Measurements from ENCODE around the gene TBX18.
A peak's percentile ranks its signal among the peaks of the same experiment; 100 is the strongest.

TBX18 gene

DNA sequence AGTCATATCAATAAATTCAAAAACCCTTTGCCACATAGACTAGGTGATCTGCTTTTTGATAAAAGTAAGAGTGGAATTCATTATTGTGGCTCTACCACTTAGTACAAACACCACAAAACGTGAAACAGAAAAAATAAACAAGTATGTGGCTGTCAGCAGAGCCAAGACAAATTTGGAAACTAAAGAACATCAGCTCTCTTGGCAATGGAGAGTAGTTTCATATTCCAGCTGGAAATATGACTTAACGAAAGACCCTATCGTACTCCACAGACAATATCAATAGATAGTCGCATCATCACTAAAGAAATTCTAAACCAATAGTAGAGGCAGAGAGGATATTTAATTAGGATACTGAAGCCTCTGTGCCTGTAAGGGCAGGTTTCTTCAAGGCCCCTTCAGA is 20.8 kb downstream of the TBX18 start:
- no peak for DNase-seq

DNA sequence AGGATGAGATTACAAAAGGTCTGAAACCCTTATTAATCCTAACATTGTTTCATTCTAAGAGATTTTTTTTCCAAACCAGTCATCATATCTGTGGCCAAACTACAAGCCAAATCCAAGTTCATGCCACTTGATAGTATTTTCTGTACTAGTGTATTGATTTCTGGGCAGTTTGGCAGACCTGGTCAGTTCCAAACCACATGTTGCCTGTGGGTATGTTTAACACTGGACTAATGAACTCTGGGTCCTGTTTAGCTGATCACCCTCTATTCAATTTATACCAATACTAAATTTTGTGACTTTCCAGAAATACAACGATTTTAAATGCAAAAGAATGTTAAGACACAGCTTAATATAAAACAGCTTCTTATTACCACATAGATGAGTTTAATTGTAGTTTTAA is 24.0 kb downstream of the TBX18 start:
- DNase-seq = no peak

DNA sequence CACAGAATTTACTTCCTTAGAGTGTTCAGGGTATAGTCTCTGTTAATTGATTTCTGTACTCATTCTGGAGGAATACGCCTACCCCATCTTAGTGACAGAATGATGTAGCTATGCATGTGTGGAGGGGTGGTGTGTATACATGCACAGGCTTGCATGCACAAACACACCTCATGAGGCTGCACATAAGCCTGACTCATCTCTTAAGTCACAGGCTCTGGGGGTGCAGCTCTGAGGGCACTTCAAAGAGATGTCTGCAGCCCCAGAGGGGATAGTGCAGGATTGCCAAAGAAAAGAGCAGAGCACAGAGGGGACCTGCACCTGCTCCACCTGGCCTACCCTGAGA is 24.6 kb downstream of the TBX18 start:
- no peak for DNase-seq

DNA sequence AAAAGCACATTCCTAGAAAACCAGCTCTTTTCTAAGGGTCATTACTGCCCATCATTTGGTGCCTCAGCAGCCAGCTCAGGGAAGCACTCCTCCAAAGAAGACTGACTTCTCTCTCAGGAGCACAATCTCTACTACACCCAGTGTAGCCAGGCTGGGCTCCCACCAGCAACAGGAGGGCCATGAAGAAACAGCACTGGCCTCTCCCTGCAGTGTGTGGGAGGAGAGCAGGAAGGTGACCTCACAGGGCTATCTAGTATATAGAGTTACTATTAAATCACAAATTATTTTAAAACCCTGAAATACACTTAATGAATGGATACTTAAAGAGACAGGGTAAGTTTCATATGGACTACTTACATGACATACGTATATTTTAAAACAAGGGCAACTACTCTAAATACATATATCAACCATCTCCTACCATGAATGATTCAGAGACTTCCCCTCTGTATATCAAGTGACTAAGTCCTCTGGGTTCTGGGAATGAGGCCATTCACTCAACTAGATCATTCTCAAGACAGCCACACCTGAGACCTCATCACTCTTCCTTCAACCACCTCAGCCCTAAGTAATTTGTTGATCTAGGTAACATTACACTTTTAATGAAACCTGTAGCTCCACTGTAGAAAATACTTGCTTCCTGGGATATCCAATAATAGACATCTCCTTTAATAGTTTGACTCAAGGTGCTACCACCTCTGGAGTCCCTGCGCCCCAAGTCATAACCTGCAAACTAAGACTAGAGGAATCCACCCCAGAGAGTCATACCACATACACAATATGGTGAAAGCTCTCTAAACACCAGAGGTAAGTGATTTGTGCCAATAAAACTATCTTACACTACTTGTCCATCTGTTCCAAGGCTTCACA is 25.2 kb downstream of the TBX18 start:
- no peak for DNase-seq

DNA sequence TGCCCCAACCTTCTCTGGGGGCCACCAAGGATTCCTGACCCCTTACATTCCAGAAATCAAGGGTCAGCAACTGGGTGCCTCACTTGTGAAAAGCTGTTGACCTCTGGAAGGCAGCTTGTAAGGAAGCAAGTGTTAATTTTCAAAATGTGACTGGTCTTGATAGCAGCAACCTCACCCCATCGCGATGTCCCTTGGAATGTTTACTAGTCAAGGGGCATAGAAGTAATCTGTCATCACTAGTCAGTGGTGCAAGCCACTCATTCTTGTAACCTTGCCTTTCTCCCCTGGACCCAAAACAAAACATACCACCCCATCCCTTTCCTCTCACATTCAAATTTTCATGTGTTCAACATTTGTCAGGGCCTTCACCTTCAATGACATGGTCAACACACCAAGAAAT is 30.5 kb downstream of the TBX18 start:
- no peak for DNase-seq

DNA sequence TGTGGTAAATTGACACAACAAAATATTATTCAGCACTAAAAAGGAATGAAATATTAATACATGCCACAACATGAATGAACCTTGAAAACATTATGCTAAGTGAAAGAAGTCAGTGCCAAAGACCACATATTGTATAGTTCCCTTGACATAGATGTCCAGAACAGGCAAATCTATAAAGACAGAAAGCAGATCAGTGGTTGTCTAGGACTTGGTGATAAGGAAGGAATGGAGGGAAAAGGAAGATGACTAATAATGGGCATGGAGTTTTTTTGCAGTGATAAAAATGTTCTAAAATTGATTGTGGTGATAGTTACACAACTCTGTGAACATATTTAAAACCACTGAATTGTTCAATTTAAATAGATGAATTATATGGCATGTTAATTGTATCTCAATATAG is 32.5 kb downstream of the TBX18 start:
- DNase-seq = no peak

DNA sequence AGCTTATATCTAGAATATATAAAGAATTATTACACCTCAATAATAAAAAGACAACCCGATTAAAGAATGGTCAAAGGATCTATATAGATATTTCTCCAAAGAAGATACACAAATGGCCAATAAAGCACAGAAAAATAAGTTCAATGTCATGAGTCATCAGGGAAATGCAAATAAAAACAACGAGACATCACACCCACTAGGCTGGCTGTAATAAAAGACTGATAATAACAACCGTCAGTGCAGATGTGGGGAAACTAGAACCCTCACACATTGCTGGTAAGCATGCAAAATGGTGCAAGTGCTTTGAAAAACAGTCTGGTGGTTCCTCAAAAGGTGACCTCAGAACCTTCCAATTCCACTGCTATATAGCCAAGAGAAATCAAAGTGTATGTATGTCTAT is 33.0 kb downstream of the TBX18 start:
- DNase-seq = no peak

DNA sequence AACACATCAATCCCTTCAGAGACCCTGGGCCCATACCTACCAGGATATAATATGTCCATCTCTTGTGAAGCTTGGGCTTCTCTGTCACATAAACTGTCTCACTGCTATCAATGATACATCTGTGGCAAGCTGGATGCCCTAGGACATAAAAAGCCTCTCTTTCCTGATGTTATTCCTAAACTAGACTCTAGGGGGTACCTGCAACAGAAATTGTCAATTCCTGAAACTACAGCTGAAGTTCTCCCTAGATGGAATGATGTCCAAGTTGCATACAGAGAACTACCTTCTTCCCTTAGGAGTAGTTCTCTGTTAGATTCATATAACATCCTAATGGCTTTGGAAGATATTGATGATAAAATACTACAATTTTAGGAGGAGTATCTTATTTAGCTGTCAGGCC is 35.8 kb downstream of the TBX18 start:
- no peak for DNase-seq

DNA sequence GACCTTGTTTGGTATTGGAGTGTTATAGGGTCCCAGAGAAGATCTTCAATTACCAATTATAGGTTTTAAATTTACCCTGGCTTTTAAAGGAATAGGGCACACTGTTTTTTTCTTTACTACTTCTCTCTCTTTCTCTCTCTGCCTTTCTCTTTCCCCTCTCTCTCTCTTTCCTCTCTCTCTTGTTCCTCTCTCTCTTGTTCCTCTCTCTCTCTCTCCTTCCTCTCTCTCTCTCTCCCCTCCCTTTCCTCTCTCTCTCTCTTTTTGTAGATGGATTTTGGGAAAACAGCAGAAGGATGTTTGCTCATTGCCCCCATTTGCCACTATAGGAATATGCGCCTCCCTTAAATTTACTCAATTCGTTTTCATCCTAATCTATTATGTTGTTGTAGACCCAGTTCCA is 45.2 kb downstream of the TBX18 start:
- no peak for DNase-seq

DNA sequence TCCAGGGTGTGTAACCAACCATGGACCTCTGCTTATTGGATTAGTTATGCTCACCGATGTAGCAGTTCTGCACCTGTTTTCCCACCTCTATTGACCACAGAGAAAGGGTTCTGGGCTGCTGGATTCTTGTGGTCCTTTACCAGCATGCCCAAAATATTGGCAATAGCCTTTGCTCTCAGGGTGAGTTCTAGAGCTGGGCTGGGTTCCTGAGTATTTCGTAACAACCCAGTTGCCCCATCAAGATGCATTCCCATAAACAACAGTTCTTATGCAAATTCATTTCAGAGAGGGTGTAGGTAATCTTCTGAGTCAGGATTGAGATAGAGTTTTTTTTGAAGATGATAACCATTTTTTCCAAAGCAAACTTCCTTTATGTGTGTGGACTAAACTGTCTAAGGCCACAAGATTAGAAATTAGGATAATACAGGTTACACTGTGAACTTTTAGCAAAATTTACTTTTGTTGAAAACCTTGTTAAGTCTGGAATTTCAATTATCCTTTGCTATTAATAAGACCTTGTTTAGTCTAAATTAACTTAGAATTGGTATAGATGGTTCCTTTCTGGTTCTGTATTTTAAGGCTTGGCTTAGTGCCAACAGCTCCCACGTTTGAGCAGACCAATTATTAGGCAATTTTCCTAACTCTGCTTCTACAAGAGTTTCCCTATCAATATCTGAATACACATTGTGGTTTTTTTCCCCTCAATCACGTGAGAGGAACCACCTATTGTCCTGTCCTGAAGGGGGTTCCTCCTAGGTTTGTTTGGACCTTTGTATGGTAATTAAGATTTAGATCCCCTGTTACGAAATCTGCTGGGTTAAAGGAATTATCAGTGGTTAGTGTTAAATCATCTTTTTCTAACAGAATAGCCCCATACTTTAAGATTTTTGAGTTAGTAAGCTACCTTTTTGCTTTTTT is 46.1 kb downstream of the TBX18 start:
- DNase-seq = peak in 1 of 2 donors; percentile 2

DNA sequence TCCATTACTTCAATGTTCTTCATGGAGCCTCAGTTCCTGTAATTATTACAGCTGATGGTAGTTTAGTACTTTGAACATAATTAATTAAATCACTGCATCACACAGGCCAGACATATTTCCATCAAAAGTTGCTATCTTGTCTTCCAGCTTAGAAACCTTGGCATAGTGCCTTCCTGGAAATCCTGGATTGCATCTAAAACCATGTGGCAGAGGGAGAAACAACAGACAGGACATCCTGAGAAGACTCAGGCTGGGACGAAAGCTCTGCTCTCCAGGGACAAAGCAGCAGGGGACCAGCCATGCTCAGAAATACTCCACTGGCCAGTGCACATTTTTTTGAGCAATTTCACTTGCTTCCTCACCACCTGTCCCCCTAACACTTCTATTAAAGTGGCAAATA is 55.3 kb downstream of the TBX18 start:
- DNase-seq = no peak

DNA sequence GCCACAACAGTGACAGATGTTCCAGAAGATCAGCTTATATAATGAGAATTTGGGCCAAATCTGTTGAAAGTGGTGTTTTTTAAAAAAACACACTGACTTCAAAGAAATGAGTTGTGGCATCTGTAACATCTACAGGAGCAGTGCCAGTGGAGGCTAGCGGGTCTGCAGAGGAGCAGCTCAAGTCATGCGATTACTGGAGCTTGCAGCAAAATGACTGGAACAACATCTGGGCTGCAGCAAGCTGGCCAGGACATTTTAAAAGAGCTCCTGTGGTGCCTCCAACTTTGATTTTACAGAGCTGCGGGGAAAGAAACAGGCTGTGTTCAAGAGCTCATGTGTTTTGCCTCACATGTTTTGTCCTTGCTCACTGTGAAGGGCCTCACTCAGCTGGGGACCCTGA is 57.2 kb downstream of the TBX18 start:
- no peak for DNase-seq

DNA sequence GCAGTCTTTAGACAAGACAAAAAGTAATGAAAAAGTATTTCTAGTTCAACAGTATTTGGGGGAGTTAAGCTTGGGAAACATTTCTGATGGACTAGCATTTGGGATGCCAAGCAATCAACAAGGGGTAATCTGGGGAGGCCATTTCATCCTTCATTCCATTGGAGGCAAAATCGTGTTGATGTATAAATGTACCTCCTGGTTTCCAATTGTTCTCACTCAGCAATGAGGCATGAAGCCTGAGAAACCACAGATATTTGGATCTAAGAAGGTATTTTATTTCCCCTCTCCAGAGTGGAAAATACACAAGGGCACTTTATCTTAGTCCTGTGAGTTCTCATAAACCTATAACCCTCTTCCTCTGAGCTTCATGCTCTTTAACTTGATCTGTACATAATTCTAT is 68.2 kb downstream of the TBX18 start:
- no peak for DNase-seq

DNA sequence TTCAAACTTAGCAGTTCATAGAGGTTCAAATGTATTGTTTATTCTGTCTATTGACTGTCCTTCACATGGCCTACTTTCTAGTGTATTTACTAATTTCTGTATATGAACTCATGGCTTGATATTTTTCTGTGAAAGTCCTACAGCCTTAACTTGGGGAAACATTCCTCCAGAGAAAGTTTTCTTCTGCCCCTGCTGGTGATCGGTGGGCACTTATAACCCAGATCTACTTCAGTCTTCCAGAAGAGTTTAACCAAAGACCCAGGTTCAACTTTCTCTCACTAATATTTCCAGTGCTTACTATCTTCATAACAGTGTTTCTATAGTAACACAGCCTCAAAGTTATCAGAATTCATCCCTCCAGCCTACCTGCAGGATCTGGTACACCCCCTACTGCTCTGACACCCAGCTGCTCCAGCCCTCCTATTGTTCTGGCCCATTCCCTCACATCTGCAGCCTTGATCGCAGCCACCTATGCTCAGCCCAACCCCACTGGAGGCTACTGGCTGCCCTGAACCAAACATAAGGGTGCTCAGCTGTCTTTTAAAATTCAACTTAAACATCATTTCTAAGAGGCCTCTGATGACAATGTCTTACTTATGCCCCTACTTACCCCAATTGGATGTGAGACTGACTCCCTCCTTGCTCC is 72.3 kb downstream of the TBX18 start:
- DNase-seq = no peak

DNA sequence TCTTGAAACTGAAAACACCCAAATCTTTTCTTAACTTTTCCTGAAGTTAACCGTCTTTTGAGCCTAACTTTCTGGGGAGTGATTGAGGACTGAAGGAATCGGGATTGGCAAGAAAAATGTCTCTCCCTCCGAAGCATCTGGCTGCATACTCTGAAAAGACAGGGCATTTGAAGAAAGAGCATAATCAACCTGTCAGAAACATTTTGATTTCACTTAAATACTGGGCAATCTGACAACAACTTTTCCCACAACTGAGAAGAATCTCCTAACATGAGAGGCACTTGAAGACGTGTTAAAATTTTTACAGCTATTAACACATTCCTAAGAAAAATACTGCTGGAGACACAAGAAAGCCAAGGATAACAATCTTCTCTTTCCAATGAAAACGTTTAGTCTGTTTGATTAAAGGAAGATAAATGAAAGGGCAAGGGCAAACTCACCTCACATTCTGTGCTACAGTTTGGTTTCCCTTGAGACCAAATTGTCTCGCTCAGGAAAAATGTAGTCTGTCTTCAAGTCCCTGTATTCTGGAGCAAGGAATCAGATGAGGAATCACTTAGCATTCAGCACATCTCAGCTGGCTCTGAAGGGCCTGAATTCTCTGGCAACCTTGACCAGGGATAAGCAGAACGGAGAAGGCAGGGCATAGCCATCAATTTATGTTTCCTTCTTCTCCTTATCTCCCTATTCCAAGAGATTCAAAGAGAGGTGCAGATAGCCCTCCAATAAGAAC is 76.1 kb downstream of the TBX18 start:
- no peak for DNase-seq

DNA sequence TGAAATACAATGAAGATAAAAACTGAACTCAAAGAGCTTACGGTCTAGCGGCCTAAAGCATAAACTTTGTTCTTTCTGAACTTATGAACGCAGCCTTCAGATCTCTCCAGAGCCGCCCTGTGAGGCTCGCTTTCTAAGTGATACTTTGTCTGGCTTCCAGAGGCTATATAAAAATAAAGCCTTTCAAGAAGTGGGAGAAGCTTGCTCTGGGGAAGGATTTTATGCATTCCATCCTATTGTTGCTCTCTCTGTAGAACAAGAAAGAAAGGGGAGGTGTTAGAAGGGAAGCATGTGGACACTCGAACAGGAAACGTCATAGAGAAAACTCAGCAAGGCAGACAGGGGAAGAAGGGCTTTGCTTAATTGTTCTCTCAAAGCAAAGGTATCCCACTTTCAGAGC is 77.0 kb downstream of the TBX18 start:
- no peak for DNase-seq

DNA sequence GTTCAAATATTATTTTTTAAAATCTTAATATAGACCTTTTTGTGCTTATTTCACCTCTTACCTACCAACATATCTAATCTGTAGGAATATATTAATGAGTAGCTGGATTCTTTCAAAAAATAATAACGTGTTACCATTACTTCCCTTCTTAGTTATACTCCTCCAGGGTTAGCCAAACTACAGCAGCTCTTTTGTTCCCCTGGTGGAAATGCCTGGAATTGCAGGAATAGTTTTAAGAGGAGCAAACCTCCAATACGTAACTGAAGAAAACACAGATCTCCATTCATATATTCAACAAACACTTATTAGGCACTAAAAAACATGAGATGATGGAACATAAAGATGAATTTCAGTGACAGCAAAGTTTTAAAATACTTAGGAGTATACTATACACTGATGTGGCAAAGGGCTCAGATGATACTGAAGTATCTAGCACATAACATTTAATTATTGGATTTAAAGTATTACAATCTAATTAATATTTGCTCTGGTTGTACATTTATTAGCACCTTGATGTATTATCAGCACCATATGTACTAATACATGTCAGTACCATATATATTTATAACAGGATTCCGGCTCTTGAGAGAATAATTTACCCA is 78.3 kb downstream of the TBX18 start:
- peak; percentile 34 to 38 for DNase-seq

DNA sequence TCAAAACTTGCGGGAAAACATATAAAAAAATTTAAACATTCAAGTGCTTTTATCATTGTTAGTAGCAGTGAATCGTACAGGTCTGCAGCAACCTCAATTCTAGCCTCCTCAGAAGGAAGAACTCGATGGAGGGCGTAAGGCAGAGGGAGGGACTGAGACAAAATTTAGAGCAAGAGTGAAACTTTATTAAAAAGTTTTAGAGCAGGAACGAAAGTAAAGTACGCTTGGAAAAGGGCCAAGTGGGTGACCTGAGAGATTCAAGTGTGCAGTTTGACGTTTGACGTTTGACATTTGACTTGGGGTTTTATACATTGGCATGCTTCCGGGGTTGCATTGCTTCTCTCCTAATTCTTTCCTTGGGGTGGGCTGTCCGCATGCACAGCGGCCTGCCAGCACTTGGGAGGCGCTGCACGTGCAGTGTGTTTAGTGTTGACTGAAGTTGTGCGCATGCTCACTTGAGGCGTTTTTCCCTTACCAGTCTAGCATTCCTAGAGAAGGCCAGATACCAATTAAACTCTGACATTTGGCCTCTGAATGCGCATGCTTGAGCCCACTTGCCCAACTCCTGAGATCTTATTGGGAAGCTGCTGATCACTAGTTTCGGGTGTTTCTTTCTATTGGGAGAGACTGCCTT is 82.6 kb downstream of the TBX18 start:
- no peak for DNase-seq

DNA sequence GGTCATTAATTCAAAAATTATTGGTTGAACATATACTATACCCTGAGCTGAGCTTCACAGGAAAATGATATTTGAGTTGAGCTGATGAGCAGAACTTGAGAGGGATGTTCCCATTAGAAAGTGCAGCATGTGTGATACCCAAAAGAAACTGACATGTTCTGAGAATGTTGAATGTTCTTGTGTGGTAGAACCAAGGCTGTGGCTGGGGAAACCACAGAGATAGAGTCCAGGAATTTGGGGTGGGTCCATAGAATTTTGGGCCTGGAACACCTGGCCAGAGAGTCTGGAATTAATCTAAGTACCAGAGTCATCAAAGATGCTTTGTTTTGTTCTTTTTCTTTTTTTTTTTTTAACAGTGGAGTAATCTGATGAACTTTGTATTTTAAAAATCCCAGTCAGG is 88.7 kb downstream of the TBX18 start:
- no peak for DNase-seq

DNA sequence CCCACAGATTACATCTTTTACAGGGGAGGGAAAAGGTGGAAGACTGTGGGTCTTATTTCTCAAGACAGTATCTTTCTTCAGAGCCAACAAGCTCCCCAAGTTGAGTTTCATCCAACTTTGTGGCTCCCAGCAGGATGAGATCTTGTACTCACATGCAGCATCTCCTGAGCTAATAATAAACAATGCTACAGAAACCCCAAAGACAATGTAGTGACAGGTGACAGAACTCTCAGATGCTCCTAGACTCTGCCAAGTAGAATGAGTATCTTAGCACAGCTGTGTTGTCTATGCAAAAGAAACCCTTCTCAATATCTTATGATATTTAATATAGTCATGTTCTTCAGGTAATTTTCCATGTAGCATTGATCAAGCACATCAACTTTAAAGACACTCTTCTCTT is 90.0 kb downstream of the TBX18 start:
- no peak for DNase-seq

DNA sequence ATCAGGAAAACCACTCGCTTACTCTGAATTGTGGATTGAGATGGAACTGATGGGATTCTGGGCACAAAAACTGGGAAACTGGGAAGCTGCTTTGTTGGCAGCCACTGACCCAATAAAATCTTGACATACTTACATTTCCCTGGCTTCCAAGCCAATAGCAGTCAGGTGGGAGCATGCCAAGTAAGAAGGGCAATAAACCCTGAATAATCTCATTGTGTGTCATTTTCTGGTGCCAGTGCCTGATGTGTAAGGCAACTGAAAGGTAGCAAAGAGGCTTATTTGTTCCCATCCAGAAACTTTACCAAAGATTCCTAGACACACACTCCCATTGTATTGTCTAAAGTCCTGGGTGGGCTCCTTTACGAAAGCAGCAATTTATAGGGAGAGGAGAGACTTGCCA is 93.2 kb downstream of the TBX18 start:
- DNase-seq = no peak

DNA sequence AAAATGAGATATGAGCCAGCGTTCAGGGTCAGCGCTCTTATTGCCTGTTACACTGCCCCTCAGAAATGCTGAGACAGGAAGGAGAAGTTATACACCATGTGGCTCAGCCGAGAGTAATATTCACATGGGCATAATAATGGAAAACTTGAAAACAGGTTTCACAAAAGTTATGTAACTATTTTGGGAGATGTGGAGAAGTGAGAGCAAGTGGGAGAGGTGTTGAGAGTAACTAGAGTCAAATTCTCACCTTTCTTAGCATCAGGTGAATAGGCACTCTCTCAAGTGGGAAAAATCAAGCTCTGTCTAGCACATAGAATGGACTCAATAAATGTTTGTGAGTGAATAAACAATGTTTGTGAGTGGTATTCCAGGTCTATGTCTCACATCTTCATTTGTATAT is 94.5 kb downstream of the TBX18 start:
- no peak for DNase-seq

All from inflammatory macrophage (primary cell).